ENCODE measurements around the gene CCKAR.
"Not testable (repeated sequence)": the region's sequence is repeated elsewhere in the genome, so short reads cannot be mapped to it uniquely, and the experiment has no call there.

The CCKAR gene

GRCh38 chr4:26490111-26490959 is at the start of gene CCKAR:
TSS of gene CCKAR (minus strand) at chr4:26490484. CDS start at chr4:26490267, 217 bp downstream.
- no peak for DNase-seq

- no peak for DNase-seq
Observed at GRCh38 chr4:26533685-26534084, 43.4 kb upstream of the CCKAR start.

GRCh38 chr4:26531491-26532116 is 41.3 kb upstream of the CCKAR start:
- DNase-seq, result no peak

- no peak for DNase-seq
Observed at GRCh38 chr4:26530099-26530498, 39.8 kb upstream of the CCKAR start.

- DNase-seq, result no peak
Observed at GRCh38 chr4:26529479-26529878, 39.2 kb upstream of the CCKAR start.

- no peak for DNase-seq
Observed at GRCh38 chr4:26525771-26526150, 35.5 kb upstream of the CCKAR start.

- no peak for DNase-seq
Observed at GRCh38 chr4:26525136-26525770, 35.0 kb upstream of the CCKAR start.

GRCh38 chr4:26524011-26524410 is 33.7 kb upstream of the CCKAR start:
- DNase-seq, result no peak

- no peak for DNase-seq
Observed at GRCh38 chr4:26522478-26522877, 32.2 kb upstream of the CCKAR start.

- DNase-seq, result no peak
Observed at GRCh38 chr4:26520728-26521450, 30.6 kb upstream of the CCKAR start.

GRCh38 chr4:26515936-26516335 is 25.7 kb upstream of the CCKAR start:
- no peak for DNase-seq

- no peak for DNase-seq
Observed at GRCh38 chr4:26510334-26510964, 20.2 kb upstream of the CCKAR start.

- no peak for DNase-seq
Observed at GRCh38 chr4:26509681-26510333, 19.5 kb upstream of the CCKAR start.

- no peak for DNase-seq
Observed at GRCh38 chr4:26507286-26507685, 17.0 kb upstream of the CCKAR start.

GRCh38 chr4:26503844-26504243 is 13.6 kb upstream of the CCKAR start:
- no peak for DNase-seq

GRCh38 chr4:26503427-26503826 is 13.1 kb upstream of the CCKAR start:
- DNase-seq, result no peak

GRCh38 chr4:26500565-26500999 is 10.3 kb upstream of the CCKAR start:
- not testable (repeated sequence) for DNase-seq

- DNase-seq, result no peak
Observed at GRCh38 chr4:26496207-26496783, 6.0 kb upstream of the CCKAR start.

- no peak for DNase-seq
Observed at GRCh38 chr4:26493461-26493860, 3.2 kb upstream of the CCKAR start.

GRCh38 chr4:26491449-26492170 is 1.3 kb upstream of the CCKAR start:
- no peak for DNase-seq

- DNase-seq, result no peak
Observed at GRCh38 chr4:26490960-26491284, 638 bp upstream of the CCKAR start.

All from NCI-H524 treated with DMSO at 0.1 percent for 48 hours (cell line).